Neuronal stem cell (in vitro differentiated cells): ENCODE results near the gene LMTK3.

ENCODE experiments used
- DNase-seq: peaks from one replicate; pipeline ENCODE4 v3.0.0-alpha.2; 2013; ENCODE audit warnings: low spot score
- H2AFZ ChIP-seq: one replicate; pipeline ENCODE4 v1.6.1; 2013; ENCODE audit warnings: mild to moderate bottlenecking, low read length, inconsistent platforms
- H2AK5ac ChIP-seq: 2 replicates; pipeline ENCODE4 v1.6.1; 2013; ENCODE audit warnings: low read depth, mild to moderate bottlenecking, inconsistent platforms, low read length, moderate library complexity, mixed read lengths
- H2BK120ac ChIP-seq: 2 replicates; pipeline ENCODE4 v1.6.1; 2013; ENCODE audit warnings: low read depth, mild to moderate bottlenecking, inconsistent platforms, low read length, moderate library complexity, mixed read lengths
- H2BK12ac ChIP-seq: one replicate; pipeline ENCODE4 v1.6.1; 2013; ENCODE audit warnings: low read length, inconsistent platforms
- H2BK15ac ChIP-seq: 2 replicates; pipeline ENCODE4 v1.6.1; 2013; ENCODE audit warnings: mild to moderate bottlenecking, low read length, inconsistent platforms, mixed read lengths
- H2BK5ac ChIP-seq: one replicate; pipeline ENCODE4 v1.6.1; 2013; ENCODE audit warnings: inconsistent platforms, mild to moderate bottlenecking, low read length, moderate library complexity
- H3K14ac ChIP-seq: one replicate; pipeline ENCODE4 v1.6.1; 2013; ENCODE audit warnings: low read length, inconsistent platforms
- H3K18ac ChIP-seq: 2 replicates; pipeline ENCODE4 v1.6.1; 2013; ENCODE audit warnings: low read length, inconsistent platforms
- H3K23ac ChIP-seq: 2 replicates; pipeline ENCODE4 v1.6.1; 2013; ENCODE audit warnings: low read depth, mild to moderate bottlenecking, mixed read lengths, low read length, inconsistent platforms; ENCODE audit not compliant: poor library complexity
- H3K27ac ChIP-seq: replicated peaks from 3 replicates; pipeline ENCODE4 v1.5.1; 2013; ENCODE audit warnings: low read length, inconsistent platforms
- H3K27me3 ChIP-seq, 3 experiments: 2 replicates each; pipeline ENCODE4 v1.6.1; 2013; ENCODE audit warnings: low read length in 3 of 3, mild to moderate bottlenecking in 2 of 3, inconsistent platforms in 1 of 3, low read depth in 1 of 3, mixed read lengths in 1 of 3, moderate library complexity in 1 of 3; ENCODE audit not compliant: control insufficient read depth in 3 of 3, insufficient read depth in 3 of 3
- H3K36me3 ChIP-seq, 2 donors: replicated peaks in 1 of 2; 2 replicates each; pipeline ENCODE4 v1.6.1; 2013; ENCODE audit warnings: low read length in 2 of 2; ENCODE audit not compliant: control insufficient read depth in 2 of 2, insufficient read depth in 2 of 2
- H3K4ac ChIP-seq: 2 replicates; pipeline ENCODE4 v1.6.1; 2013; ENCODE audit warnings: inconsistent platforms, mild to moderate bottlenecking, low read length, moderate library complexity
- H3K4me1 ChIP-seq, 2 donors: 1 replicate in 1 of 2; 2 replicates in 1 of 2; pipeline ENCODE4 v1.6.1; 2013; ENCODE audit warnings: low read length in 2 of 2, low read depth in 1 of 2; ENCODE audit not compliant: control insufficient read depth in 2 of 2, insufficient read depth in 1 of 2
- H3K4me2 ChIP-seq: one replicate; pipeline ENCODE4 v1.6.1; 2013; ENCODE audit warnings: mild to moderate bottlenecking, low read length, inconsistent platforms; ENCODE audit not compliant: insufficient read depth, poor library complexity, severe bottlenecking
- H3K4me3 ChIP-seq, 2 donors: 2 replicates each; pipeline ENCODE4 v1.5.1; 2013; ENCODE audit warnings: low read length in 2 of 2, mild to moderate bottlenecking in 2 of 2, inconsistent platforms in 1 of 2, moderate library complexity in 1 of 2
- H3K79me1 ChIP-seq: one replicate; pipeline ENCODE4 v1.6.1; 2013; ENCODE audit warnings: low read depth, mild to moderate bottlenecking, inconsistent platforms, low read length, moderate library complexity
- H3K9ac ChIP-seq: one replicate; pipeline ENCODE4 v1.6.1; 2013; ENCODE audit warnings: mild to moderate bottlenecking, low read depth, low read length, inconsistent platforms; ENCODE audit not compliant: poor library complexity
- H3K9me3 ChIP-seq, 2 donors: replicated peaks in 1 of 2; 2 replicates each; pipeline versions ENCODE3 to v1.6.1; 2013; ENCODE audit warnings: low read length in 2 of 2, mild to moderate bottlenecking in 2 of 2, inconsistent platforms in 1 of 2, low read depth in 1 of 2, mixed read lengths in 1 of 2, moderate library complexity in 1 of 2; ENCODE audit not compliant: control insufficient read depth in 2 of 2, insufficient read depth in 1 of 2
- H4K8ac ChIP-seq: one replicate; pipeline ENCODE4 v1.6.1; 2013; ENCODE audit warnings: low read depth, mild to moderate bottlenecking, inconsistent platforms, low read length, moderate library complexity
- H4K91ac ChIP-seq: one replicate; pipeline ENCODE4 v1.6.1; 2013; ENCODE audit warnings: low read length, low read depth, mild to moderate bottlenecking, inconsistent platforms; ENCODE audit not compliant: poor library complexity
- WGBS, 2 donors: extraction: QIAGEN DNeasy Blood & Tissue Kit; methylation state at CpG; one replicate each; pipeline ENCODE4 v1.1.7; 2013; ENCODE audit warnings: missing lambda C conversion rate in 2 of 2, mixed read lengths in 1 of 2; ENCODE audit not compliant: insufficient read length in 2 of 2, insufficient replicate concordance in 1 of 2; ENCODE audit errors: extremely low coverage in 2 of 2; 5-methylcytosine and 5-hydroxymethylcytosine counted together

LMTK3 gene

DNA sequence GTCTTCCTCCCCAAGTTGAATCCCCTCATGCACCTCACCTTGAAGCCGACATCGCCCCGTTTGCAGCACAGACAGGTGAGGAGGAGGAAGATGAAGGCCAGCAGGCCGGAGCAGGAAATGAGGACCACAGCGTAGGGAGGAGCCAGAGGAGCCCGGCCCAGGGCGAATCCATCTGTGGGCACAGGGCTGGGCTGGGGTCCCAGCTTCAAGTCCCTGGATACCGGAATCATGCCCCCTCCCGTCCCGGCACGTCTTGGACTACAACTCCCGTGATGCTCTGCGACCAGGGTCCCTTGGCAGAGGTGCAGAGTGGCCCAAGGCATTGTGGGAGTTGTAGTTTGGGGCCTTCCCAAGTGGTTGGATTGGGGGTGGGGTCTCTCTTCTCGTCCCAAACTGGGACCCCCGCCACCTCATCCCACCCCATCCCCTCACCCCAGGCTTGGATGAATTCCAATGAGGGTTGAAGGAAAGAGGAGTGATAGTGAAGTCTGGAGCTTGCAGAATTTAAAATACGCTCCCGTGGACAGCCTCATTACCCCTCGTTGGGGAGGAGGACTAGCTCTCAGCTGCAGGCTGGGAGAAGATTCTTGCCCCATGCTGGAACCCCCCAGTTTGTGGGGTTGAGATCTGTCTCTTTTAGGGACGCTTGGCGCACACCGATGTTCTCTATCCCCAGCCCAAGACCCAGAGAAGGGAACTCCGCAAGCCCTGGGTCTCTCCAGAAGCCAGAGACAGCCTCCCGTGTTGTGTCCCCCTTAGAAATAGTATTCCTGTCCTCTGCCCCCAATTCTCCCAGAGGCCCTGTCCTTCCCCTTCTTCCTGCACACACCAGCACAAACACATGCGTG lies 990 bp downstream of the LMTK3 start:
- Histone ChIP-seq H3K9ac (no peak overlapping the region), H3K14ac (no peak overlapping the region), H3K4me1 (peaks cover 4 to 10% of the 10 kb centered on the region in 2 donors), H3K36me3 (no peaks in the 10 kb centered on the region), H4K8ac (no peak overlapping the region), H3K23ac (peak overlapping the region; percentile 44), H2BK120ac (no peak overlapping the region), H3K18ac (peak overlapping the region; percentile 93), H3K4me2 (peak overlapping the region; percentile 84), H3K4ac (no peak overlapping the region), H4K91ac (no peak overlapping the region), H3K79me1 (peaks cover 1% of the 10 kb centered on the region), H2AK5ac (peak overlapping the region; percentile 64), H2BK15ac (peak overlapping the region; percentile 71), H3K9me3 (no peaks in the 10 kb centered on the region), H3K27me3 (peaks cover 0 to 18% (median 15%) of the 10 kb centered on the region in 3 experiments), H2BK5ac (peak overlapping the region; percentile 85), H3K4me3 (peak overlapping the region; percentile 26 to 77), H2AFZ (peak overlapping the region; percentile 76), H3K27ac (no peak overlapping the region), H2BK12ac (no peak overlapping the region)
- no CpG with 5 or more reads among the region's 24 CpGs for WGBS, 2 donors
- no peak for DNase-seq

GRCh38 chr19:48509467-48510194 lies 2.0 kb downstream of the LMTK3 start:
- Histone ChIP-seq H3K4ac (no peak overlapping the region), H4K91ac (no peak overlapping the region), H3K18ac (no peak overlapping the region), H3K79me1 (peaks cover 1% of the 10 kb centered on the region), H3K9me3 (no peaks in the 10 kb centered on the region), H3K14ac (no peak overlapping the region), H2AFZ (peak overlapping the region; percentile 9), H3K27ac (no peak overlapping the region), H3K4me1 (peaks cover 4 to 10% of the 10 kb centered on the region in 2 donors), H4K8ac (no peak overlapping the region), H3K36me3 (no peaks in the 10 kb centered on the region), H2BK15ac (peak overlapping the region; percentile 53), H3K23ac (no peak overlapping the region), H2BK5ac (peak overlapping the region; percentile 85), H3K9ac (no peak overlapping the region), H3K27me3 (peaks cover 0 to 18% (median 15%) of the 10 kb centered on the region in 3 experiments), H2AK5ac (peak overlapping the region; percentile 87), H3K4me3 (no peak overlapping the region), H2BK120ac (no peak overlapping the region), H3K4me2 (no peak overlapping the region), H2BK12ac (no peak overlapping the region)
- DNase-seq, result no peak
- WGBS, 2 donors, result no CpG with 5 or more reads among the region's 12 CpGs

GRCh38 chr19:48508729-48509411 lies 2.8 kb downstream of the LMTK3 start:
- Histone ChIP-seq H3K4me3 (no peak overlapping the region), H3K27ac (no peak overlapping the region), H3K9ac (no peak overlapping the region), H3K4ac (no peak overlapping the region), H2AK5ac (peak overlapping the region; percentile 87), H2BK5ac (peak overlapping the region; percentile 22), H2BK12ac (peak overlapping the region; percentile 1), H3K27me3 (peaks cover 0 to 21% (median 15%) of the 10 kb centered on the region in 3 experiments), H3K36me3 (no peaks in the 10 kb centered on the region), H3K23ac (peak overlapping the region; percentile 16), H2BK15ac (peak overlapping the region; percentile 62), H3K4me2 (no peak overlapping the region), H2AFZ (no peak overlapping the region), H3K4me1 (peaks cover 4 to 10% of the 10 kb centered on the region in 2 donors), H2BK120ac (no peak overlapping the region), H3K14ac (no peak overlapping the region), H3K79me1 (peaks cover 1% of the 10 kb centered on the region), H4K91ac (no peak overlapping the region), H4K8ac (peak overlapping the region; percentile 72), H3K18ac (no peak overlapping the region), H3K9me3 (no peaks in the 10 kb centered on the region)
- no CpG with 5 or more reads among the region's 32 CpGs for WGBS, 2 donors
- DNase-seq, result no peak
